Tibial artery (tissue), 4 donors: ENCODE results near the gene SNX9.
"Not testable (repeated sequence)": the region's sequence is repeated elsewhere in the genome, so short reads cannot be mapped to it uniquely, and the experiment has no call there.

Experiments
- DNase-seq, 2 donors: peaks; one replicate each; pipeline ENCODE4 v3.0.0-alpha.2; 2019
- H3K27ac ChIP-seq, 2 donors: fragments of 200-600 bp; sonication (generic) in 1 of 2; 1 replicate in 1 of 2; 2 replicates in 1 of 2; pipeline ENCODE4 v1.5.1; 2018 to 2019; ENCODE audit warnings: mild to moderate bottlenecking in 1 of 2
- H3K27me3 ChIP-seq, 2 donors: fragments of 200-600 bp; sonication (generic) in 1 of 2; one replicate each; pipeline versions ENCODE4 v1.5.1 to v1.6.0; 2016 to 2019
- H3K36me3 ChIP-seq, 3 donors: fragments of 200-600 bp; sonication (generic) in 2 of 3; one replicate each; pipeline ENCODE4 v1.5.1; 2016 to 2019; ENCODE audit warnings: mild to moderate bottlenecking in 2 of 3
- H3K4me1 ChIP-seq, 4 donors: fragments of 200-600 bp; sonication (generic) in 2 of 4; 1 replicate in 3 of 4; 2 replicates in 1 of 4; pipeline ENCODE4 v1.5.1; 2016 to 2019
- H3K4me3 ChIP-seq, 2 donors: fragments of 200-600 bp; sonication (generic) in 1 of 2; 1 replicate in 1 of 2; 2 replicates in 1 of 2; pipeline ENCODE4 v1.5.1; 2018 to 2019; ENCODE audit warnings: mild to moderate bottlenecking in 2 of 2
- H3K9me3 ChIP-seq, 3 donors: fragments of 200-600 bp; sonication (generic) in 1 of 3; one replicate each; pipeline ENCODE4 v1.5.1; 2016 to 2019
- intact Hi-C: fragments of 100-400 bp; cut with DNase I; formaldehyde crosslinking; loops from one replicate; pipeline ENCODE4 v1.15.0; 2023; ENCODE audit warnings: low total_unique reads
- TF ChIP-seq, protein P1 (sequence below), 2 experiments: fragments of 200-600 bp in 1 of 2; fragments of 450-650 bp in 1 of 2; IDR thresholded peaks; one replicate each; pipeline ENCODE4 v1.5.1; 2017 to 2019; ENCODE audit warnings: antibody characterized with exemption in 2 of 2, mild to moderate bottlenecking in 1 of 2, moderate library complexity in 1 of 2

The SNX9 gene

DNA sequence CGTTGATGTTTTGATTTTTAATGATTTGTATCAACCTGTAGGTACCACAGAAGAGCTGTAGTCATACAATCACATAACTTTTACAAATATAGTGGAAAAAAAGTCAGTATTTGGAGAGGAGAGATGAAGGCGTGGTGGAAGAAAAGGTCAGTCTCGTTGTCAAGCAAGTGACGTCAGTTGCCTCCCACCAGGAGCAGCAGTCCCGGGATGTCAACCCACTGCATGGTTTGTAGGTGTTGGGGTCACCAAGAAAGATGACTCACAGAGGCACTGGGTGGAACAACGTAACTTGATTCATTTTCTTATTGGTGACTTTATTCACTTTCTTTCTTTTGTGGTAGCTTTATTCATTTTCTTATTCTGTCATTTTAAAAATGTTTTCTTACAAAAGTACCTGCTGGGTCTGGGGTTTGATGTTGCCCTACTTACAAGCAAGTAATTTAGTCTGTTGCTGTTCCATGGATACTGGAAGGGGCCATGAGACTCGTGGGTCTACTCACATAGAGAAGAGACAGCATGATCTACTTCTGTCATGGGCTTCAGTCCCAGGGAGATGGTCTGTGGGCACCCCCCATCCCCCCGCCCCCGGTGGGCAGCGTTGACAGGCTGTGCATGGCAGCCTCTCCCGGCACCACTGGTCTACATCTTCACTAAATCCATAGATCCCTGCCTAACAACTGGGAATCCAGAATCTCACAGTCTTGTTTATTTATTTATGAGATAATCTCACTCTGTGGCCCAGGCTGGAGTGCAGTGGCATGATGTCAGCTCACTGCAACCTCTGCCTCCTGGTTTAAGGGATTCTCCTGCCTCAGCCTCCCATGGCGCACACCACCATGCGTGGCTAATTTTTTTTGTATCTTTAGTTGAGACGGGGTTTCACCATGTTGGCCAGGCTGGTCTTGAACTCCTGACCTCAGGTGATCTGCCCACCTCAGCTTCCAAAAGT is 122.2 kb downstream of the SNX9 start:
- intact Hi-C loops = no loop called here
- no peak overlapping the region for H3K27ac ChIP-seq
- H3K4me3 ChIP-seq = no peak overlapping the region
- DNase-seq = no peak
- no peaks in the 10 kb centered on the region for H3K4me1 ChIP-seq
- TF ChIP-seq, protein P1, sequence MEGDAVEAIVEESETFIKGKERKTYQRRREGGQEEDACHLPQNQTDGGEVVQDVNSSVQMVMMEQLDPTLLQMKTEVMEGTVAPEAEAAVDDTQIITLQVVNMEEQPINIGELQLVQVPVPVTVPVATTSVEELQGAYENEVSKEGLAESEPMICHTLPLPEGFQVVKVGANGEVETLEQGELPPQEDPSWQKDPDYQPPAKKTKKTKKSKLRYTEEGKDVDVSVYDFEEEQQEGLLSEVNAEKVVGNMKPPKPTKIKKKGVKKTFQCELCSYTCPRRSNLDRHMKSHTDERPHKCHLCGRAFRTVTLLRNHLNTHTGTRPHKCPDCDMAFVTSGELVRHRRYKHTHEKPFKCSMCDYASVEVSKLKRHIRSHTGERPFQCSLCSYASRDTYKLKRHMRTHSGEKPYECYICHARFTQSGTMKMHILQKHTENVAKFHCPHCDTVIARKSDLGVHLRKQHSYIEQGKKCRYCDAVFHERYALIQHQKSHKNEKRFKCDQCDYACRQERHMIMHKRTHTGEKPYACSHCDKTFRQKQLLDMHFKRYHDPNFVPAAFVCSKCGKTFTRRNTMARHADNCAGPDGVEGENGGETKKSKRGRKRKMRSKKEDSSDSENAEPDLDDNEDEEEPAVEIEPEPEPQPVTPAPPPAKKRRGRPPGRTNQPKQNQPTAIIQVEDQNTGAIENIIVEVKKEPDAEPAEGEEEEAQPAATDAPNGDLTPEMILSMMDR (IDR thresholded peaks at IDR 0.05) = no peak
- H3K36me3 ChIP-seq = peaks cover 54 to 62% (median 60%) of the 10 kb centered on the region in 3 donors
- H3K27me3 ChIP-seq = no peaks in the 10 kb centered on the region
- peaks cover 3 to 17% (median 6%) of the 10 kb centered on the region in 3 donors for H3K9me3 ChIP-seq

DNA sequence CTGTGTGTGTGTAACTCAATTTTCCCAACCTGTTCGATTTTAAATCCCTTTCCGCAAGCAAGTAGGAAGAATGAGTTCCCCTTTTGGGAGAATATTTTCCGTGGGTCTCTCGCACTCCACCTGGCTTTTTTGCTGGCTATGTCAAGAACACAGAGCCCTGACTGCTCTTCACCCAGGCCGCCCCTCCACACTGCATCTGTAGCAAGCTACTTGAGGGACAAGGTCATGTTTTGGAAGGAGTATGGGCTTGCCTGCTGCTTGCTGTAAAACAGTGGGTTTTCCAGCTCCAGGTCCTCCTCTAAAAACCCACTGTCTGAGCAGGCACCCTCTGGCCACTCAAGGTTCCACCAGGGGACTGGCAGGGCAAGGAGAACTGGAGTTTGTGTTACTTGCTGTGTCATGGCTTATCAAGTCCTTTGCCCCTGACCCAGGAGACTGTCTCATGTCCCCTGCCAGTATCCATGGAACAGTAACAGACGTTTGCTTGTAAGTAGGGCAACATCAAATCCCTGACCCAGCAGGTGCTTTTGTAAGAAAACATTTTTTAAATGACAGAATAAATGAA is 123.1 kb downstream of the SNX9 start:
- TF ChIP-seq, protein P1 (IDR thresholded peaks at IDR 0.05) = no peak
- no peak for DNase-seq

DNA sequence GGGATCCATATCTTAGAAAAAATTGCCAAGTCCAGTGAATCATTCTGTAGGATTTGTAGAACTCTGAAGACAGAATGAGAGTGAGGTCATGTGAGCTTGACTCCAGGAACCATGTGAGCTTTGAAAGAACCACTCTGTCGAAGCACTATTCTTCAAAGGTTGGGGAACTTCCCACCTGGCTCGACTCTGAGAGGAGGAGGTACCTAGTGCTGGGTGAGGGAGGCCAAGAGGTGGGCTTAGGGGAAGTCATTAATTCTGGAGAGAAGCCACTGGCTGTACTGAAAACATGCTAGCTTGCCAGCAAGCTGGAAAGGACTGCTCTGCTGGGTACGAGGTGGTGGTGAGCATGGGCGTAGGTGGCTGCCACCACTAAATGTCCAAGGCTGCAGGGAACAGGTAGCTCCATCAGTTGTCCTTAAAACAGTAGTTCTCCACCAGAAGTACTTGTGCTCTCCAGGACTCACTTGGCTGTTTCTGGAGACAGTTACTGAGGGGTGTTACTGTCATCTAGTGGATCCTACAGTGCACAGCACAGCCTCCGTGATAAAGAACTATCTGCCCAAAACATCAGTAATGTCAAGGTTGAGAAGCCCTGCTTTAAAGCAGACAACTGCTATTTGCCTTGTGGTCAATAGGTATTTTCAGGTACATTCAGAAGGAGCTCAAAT is 124.0 kb downstream of the SNX9 start:
- H3K27ac ChIP-seq = no peak overlapping the region
- H3K36me3 ChIP-seq = peaks cover 37 to 44% (median 43%) of the 10 kb centered on the region in 3 donors
- TF ChIP-seq, protein P1 (IDR thresholded peaks at IDR 0.05) = no peak
- H3K4me3 ChIP-seq = no peak overlapping the region
- H3K9me3 ChIP-seq = peaks cover 3 to 19% (median 10%) of the 10 kb centered on the region in 3 donors
- H3K4me1 ChIP-seq = no peaks in the 10 kb centered on the region
- intact Hi-C loops = no loop called here
- no peak for DNase-seq
- no peaks in the 10 kb centered on the region for H3K27me3 ChIP-seq

More for the DNA sequence above, 123.1 kb downstream of the SNX9 start:
- no peak overlapping the region for H3K4me3 ChIP-seq
- H3K27me3 ChIP-seq = no peaks in the 10 kb centered on the region
- intact Hi-C loops = no loop called here
- H3K4me1 ChIP-seq = no peaks in the 10 kb centered on the region
- H3K27ac ChIP-seq = no peak overlapping the region
- H3K36me3 ChIP-seq = peaks cover 45 to 53% (median 51%) of the 10 kb centered on the region in 3 donors
- peaks cover 3 to 19% (median 10%) of the 10 kb centered on the region in 3 donors for H3K9me3 ChIP-seq

DNA sequence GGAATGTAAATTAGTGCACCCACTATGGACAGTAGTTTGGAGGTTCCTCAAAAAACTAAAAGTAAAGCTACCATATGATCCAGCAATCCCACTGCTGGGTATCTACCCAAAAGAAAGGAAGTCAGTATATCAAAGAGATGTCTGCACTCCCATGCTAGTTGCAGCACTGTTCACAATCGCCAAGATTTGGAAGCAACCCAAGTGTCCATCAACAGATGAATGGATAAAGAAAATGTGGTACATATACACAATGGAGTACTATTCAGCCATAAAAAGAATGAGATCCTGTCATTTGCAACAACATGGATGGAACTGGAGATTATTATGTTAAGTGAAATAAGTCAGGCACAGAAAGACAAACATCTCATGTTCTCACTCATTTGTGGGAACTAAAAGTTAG is 127.9 kb downstream of the SNX9 start:
- H3K36me3 ChIP-seq, H3K4me3 ChIP-seq, intact Hi-C loops, DNase-seq, H3K27ac ChIP-seq, H3K27me3 ChIP-seq: not testable (repeated sequence)
- Histone ChIP-seq H3K4me1 (peaks cover 0 to 12% (median 4%) of the 10 kb centered on the region in 4 donors), H3K9me3 (peaks cover 3 to 19% (median 10%) of the 10 kb centered on the region in 3 donors)

DNA sequence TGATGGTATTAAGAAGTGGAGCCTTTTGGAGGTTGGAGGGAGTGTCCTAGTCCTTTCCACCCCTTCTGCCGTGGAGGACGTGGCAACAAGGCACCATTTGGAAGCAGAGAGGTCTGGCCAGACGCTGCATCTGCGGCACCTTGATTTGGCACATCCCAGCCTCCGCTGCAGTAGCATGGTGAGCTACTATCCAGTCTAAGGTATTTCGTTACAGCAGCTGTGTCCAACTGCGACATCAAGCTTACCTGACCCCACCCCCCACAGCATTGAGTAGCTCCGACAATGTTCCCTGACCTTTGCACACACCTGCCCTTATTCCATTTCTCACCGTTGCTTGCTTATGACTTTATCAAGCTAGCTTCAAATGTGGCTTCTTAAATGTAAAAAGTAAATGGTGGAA is 128.8 kb downstream of the SNX9 start:
- H3K9me3 ChIP-seq = peaks cover 3 to 19% (median 10%) of the 10 kb centered on the region in 3 donors
- peaks cover 0 to 12% (median 4%) of the 10 kb centered on the region in 4 donors for H3K4me1 ChIP-seq
- intact Hi-C loops = no loop called here
- no peak overlapping the region for H3K4me3 ChIP-seq
- no peaks in the 10 kb centered on the region for H3K27me3 ChIP-seq
- H3K36me3 ChIP-seq = peaks cover 0 to 4% (median 0%) of the 10 kb centered on the region in 3 donors
- no peak overlapping the region for H3K27ac ChIP-seq
- TF ChIP-seq, protein P1 (IDR thresholded peaks at IDR 0.05) = no peak
- DNase-seq = no peak
